HG03039 (cell line): ENCODE data around the gene CDC7.

Source experiments
- ATAC-seq: cut with Tn5 transposase; IDR thresholded peaks from one replicate; pipeline ENCODE4 v1.9.1; 2021; ENCODE audit warnings: mild to moderate bottlenecking, moderate library complexity; ENCODE audit not compliant: unreplicated experiment

CDC7 gene

DNA sequence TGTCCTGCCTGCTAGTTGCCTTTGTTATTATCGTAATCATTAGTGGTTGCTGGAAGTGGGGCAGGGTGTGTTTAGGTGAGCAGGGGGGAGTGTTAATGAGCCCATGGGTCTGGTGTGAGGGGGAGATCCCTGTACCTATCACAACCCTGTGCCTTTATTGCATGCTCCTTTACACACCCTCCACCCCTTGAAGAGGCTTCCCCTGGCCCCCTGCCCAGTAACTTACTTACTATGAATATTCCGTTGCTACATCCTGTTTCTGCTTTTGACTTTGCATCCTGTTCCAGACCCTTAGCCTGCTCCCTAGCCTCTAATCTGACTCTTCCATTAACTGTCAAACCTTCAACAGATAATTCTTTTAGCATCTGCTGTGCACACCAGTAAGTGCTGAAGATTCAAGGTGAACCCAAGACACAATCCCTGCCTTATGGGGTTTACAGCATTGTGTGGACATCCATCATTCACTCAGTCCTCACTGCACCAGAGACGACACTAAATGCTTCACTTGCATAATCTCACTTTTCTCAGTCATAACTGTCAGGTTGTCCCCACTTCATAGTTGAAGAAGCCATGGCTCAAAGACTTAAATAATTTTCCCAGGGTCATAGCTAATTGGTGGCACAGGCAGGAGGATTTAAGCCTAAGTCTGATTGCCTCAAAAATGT lies 47.9 kb downstream of the CDC7 start:
- no peak for ATAC-seq

DNA sequence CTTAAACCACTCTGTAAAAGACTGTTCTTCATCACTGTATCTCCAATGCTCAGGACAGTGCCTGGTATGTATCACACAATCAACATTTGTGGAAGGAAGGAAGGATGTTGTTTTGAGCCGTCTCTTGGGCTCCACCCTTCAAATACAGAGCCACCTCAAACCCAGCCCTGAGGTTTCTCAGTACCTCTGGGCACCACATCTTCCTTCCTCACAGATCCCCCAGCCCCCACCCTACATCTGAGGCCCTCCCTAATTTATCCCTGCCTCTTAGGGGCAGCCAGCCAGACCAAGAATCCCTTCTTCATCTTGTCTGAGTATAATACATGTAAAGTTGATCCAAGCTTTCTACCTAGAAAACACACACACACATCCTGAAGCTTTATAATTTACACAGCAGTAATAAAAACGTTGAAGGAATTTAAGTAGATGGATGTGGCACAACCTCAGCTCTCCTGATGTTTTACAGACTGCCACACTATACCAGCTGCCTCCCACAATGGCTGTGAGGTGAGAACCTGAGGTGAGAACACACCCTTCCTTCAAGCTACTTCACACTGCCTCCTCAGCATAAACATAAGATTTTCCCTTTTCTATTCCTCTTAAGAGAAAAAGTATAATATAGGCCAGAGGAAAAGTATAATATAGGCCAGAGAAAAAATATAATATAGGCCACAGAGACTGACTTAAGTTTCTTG lies 48.5 kb downstream of the CDC7 start:
- ATAC-seq = no peak

DNA sequence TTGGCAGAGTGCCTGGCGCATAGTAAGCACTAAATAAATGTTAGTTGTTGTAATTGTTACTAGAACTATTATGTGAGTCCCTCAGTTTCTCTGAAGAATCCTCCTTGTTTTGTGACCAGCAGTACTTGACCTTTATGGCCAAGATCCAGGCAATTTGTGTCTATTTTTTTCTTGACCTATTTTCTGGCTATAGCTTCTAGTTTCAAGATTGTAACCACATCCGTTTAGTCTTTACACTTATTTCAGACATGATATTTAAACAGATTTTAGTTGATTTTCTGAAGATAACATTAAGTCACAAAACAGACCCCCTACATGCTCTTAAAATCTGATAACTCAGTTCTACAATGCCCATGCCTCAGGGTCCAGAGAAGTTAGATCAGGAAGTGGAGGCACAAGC lies 50.3 kb downstream of the CDC7 start:
- no peak for ATAC-seq

DNA sequence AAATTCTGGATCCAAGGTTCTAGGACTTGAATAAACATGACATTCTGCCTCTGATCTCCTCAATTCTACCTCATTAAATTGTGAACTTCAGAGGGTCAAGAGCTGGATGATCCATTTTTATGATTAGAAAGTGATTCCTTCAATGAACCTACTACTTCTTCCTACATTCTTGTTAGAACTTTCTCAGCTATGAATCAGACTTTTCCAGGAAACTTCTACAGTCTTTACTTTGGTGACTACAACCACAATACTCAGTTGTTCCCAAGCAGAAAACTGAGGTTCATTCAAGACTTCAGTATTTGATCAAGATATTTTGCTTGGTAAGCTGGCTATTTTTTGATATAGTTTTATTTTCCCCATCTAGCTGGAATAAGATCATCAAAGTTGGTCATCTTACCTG lies 51.4 kb downstream of the CDC7 start:
- no peak for ATAC-seq

DNA sequence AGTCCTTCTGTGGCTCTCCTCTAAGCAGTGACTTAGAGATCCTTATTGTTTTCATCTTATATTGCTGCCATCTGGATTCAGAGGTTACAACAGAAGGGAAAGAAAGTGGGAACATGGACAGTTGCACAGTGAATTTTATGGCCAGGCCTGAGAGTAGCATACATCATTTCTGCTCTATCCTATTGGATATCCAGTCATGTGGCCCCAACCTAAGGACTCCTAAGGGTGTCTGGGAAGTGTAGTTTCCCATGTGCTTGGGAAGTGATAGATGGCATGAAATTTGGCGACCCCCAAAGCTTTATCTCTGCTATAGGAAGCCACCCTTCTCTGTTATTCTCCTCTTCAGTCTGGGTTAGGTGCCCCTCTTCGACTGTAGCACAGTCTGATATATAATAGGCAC lies 51.9 kb downstream of the CDC7 start:
- ATAC-seq = no peak

DNA sequence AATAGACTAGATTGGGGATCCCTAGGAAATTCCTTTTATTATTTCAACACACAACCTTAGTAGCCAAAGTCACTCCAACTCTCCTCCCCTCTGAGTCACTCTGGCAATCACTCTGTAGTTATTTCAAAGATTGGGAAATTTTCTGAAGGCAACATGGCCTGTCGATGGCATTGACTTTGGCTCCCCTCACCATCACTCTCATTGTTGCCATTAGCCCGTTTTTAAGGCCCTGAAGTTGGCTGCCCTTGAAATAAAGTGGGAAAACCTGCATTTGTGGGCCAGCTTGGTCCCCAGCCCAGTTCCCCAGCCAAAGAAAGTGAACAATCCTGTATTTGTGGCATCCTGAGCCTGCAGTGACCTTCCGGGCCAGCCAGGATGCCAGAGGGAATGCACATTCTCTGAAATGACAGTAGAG lies 52.5 kb downstream of the CDC7 start:
- no peak for ATAC-seq

DNA sequence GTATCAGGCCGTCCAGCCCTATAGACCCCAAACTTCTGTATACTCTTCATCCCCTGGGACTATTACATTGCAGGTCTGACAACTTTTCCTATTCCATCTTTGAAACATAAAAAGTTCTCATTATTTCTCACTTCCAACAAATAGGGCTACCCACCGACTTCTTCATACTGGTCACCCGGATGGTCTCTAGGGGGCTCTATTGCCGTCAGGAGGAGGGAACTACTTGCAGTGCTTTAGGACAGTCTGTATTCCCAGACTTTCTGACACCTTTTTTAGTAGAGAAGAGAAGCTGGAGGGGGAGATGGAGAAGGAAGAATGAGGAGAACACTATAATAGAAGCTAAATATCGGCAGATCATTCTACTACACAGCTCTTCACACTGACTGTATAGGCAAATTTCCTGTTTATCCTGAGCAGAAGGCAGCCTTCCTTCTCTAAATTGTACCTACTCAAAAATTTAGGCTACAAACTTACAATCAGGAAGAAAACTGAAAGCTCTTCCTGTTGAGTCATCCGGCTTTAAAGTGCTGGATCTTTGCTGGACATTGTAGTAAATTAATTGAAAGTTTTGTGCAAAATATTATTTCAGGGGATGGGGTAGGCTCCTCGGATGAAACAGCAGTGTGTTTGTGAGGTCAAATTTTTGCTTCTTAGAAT lies 54.6 kb downstream of the CDC7 start:
- ATAC-seq = no peak

DNA sequence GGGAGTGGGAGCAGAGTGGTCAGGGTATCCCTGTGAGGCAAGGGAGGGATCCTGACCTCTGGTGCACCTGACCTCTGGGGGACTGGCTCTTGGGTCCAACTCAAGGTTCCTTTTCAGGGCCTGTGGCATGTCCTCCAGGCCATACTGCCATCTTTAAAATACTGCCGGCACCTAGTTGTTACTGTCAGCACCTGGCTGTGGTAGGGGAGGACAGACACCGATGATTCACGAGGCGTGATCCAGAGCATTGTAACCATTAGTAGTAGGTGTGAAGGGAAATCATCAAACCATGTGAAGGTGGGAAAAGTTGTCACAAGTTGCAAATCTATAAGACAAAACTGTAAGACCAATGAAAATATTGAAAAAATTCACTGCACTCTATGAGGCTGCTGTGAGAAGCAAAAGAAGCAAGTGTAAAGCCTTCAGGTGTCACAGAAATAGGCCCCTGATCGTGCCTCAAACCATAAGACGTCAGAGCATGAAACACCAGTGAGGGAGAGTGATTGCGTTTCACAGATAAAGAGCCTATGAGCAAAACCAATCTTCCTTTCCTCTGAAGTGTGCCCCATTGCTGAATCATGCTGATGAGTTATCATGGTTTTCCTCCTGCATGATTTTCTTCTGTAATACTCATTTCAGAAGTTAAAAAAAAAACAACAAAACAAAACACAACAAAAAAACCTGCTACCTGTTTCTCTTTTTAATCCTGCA lies 55.3 kb downstream of the CDC7 start:
- ATAC-seq = no peak

DNA sequence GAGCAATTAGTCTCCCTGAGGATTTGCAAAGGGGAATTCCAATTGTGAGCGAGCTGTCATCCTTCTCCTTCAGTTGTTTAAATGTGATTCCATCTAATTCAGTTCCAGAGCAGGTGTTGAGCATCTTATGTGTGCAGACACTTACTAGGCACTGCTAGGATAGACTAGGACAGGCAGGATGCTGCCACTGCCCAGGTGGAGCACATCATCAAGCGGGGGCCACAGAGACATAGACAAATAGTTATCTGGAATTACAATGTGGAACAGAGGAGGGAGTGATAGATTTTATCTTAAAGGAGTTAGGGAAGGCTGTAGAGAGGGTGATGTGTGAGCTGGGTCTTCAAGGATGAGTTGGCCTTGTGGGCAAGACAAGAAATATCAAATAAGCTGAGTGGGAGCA lies 55.9 kb downstream of the CDC7 start:
- no peak for ATAC-seq

DNA sequence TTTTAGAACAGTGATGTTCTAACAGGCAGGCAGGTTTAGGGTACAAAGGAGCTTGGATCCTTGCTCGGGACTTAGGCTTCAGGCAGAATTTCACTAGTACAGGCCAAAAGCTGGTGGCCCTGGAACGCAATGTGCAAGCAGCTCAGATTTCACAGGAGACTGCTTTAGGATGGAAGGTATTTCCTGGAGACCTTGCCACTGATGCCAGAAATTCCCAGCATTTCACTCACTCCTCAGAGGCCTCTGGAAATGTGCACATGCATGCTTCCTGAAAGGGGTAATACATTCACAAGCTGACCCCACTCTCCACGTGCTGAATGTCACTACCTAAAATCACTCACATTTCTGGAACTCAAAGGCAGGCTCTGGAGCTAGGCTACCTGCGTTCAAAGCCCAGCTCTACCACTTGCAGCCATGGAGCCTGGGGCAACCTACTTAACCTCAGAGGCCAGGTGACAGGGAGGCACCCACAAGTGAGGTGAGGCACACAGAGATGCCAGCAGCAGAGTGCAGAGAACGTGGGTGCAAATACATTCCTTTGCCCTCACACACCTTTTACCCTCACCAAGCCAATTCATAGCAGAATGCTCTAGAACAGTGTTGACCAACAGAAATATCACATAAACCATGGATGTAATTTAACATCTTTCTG lies 56.5 kb downstream of the CDC7 start:
- ATAC-seq = no peak

DNA sequence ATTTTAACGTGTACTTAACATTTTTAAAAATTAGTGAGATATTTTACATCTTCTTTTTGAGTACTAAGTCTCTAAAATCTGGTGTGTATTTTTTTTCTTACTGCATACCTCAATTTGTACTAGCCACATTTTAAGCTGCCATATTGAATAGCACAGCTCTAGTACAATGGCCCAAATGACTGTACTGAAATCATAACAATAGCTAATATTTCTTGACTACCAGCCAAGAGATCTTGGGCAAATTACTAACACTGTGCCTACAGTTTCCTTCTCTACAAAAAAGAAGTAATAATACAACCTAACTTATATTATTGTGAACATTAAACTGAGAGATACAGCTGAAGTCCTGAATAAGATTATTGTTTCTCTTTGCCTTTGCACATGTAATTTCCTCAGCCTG lies 57.2 kb downstream of the CDC7 start:
- ATAC-seq = no peak

DNA sequence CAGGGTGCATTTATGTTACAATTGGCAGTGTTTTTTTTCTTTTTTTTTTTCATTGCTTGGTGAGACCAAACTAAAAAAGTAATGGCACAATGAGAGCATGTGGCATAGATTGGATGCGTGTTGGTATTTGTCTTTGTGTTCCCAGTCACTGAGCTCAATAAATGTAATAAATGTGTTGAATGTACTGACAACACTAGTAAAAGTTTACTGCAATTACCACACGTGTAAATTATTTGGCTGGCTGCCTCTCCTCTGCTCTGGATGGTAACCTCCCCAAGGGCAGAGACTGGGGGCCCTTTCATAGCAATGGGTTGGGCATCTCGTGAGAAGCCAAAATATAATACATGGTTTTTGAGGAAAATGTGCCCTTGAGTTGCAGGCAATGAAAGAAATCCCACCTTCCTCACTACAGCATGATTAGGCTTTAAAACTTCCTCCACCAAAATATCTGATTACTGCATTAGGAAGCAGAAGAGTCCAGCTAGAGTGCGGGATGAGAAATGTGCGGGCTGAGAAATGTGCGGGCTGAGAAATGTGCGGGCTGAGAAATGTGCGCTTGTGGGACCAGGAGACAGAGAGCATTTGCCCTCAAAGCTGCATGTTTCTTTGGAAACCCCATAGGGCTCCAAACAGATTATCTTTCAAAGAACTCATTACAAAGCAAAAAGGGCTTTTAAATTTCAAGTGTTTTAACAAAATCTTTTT lies 58.5 kb downstream of the CDC7 start:
- no peak for ATAC-seq

DNA sequence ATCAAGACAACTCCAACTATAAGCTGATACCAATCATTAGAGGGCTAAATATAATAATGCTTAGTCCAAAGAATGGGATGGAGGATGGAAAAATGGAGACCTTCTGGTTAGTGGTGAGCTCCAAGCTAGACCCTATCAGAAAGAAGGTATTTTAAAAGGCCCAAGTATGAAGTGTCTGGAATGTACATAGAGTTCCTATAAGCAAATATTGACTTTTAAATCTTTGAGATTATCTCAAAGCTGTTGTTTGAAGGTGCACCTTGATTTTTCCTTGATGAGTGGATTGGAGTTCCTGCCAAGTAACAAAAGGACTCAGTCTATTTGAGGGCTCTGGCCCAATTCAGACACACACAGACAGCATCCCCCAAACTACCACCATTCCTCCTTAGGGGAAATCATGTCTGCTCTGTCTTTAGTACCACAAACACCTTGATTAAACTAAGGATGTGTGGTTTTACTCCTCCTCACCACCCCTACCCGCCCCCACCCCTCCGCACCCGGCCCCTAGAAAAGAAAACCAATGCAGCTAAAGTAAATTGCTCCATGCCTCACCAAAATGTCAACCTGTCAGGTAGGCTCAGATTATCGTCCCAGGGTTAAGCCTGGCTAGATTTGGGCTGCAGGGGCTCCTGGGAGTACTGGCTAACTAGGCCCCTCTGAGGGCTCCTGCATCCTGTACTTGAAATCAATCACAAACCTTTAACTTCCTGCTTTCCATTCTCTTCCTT lies 59.4 kb downstream of the CDC7 start:
- ATAC-seq = no peak

DNA sequence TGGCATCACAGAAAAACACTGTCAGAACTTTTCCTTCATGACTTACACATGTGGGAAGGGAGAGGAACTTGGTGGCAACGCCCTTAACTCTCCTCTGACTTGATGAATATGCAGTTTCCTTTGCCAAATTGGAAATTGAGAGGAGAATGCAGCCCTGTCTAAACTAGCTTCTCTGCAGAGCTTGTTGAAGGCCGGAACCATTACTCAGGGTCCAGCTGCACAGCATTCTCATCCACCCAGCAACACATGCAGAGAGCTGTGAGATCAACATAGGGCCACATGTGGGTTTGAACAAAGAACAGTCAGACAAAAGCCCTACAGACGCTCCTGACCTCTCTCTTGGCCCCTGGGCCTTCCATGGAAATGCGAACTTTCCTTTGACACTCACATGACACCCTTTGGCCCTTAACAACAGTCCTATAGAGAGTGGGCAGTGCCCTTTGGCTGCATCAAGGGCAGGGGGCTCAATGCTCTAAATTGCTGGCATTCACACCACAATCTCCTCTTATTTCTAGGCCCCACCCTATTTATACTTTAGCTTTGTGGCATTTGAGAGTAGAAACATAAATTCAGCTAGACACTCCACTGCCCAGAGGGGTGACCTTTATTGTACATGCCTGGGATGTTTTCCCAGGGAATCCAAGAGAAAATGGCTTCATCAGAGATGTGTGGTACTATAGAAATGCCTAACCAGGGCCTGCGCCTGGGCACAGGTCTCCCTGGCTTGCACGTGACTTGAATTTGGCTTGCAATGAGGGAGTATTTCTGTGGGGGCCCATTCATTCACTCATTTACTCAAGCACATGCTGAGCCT lies 64.4 kb downstream of the CDC7 start:
- no peak for ATAC-seq

DNA sequence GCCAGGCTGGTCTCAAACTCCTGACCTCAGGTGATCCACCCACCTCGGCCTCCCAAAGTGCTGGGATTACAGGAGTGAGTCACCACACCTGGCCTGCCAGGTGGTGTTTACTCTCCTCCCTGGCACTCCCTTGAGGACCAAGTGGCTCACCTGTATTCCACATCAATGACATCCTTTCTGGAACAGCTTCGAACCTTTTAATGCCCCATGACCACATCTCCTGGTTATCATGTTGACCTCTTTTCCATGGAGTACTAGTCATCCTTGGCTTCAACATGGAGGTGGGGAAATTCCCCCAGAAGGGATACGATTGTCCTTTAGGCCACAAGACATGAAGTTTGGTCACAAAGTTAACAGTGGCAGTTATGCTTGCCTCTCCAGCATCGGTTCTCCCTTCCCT lies 66.9 kb downstream of the CDC7 start:
- ATAC-seq = no peak

DNA sequence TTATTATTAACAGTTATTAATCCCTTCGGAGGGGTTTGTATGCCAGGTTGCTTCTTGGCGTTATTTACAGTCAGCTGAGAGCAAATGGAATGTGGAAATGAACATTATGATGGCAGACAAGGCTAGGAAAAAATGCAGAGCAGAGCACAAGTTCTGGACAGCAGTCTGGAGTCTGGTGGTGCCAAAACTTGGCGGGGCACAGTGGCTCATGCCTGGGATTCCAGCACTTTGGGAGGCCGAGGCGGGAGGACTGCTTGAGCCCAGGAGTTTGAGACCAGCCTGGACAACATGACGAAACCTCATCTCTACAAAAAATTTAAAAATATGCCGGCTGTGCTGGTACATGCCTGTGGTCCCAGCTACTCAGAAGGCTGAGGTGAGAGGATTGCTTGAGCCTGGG lies 67.6 kb downstream of the CDC7 start:
- ATAC-seq = no peak

DNA sequence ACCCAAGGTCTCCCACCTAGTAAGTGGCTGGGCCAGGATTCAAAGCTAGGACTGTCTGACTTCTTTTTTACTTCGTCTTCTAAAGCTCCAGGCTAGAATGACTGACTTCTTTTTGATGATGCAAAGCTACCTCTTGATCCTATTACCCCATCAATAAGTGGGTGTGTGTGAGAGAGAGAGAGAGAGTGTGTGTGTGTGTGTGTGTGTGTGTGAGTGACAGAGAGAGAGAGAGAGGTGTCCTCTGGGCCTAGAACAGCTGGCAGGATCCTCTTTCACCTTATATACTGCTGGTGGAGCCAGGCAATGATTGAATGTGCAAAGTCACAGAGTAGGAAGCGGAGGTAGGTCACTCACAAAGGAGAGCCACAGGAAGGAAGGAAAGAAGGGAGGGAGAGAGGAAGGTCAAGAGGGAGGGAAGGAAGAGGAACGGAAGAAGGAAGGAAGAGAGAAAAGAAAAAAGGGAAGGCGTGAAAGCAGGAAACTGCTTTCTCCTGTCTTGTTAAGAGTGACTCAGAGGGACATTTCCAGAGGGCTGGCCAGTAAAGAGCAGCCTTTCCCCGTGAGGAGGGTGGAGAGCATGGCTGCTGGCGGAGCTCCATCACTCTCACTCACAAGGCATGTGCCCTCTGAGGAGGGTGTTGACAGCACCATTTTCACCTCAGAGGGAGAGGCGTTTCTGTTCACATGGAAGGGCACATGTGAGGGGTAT lies 68.9 kb downstream of the CDC7 start:
- ATAC-seq = no peak

DNA sequence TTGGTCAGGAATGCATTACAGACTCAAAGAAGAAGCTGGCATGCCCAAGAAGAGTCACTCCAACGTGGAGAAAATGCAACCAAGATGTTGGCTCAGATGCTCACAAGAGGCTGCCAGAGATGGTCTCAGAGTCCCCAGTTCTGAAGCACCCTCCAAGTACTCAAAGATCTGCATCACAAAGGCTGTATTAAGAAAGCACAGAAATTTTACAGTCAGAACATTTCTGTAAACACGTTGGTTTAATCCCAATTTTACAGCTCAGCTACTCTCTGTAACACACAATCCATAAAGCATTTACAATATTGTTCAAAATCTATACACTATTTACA lies 69.4 kb downstream of the CDC7 start:
- ATAC-seq = no peak

DNA sequence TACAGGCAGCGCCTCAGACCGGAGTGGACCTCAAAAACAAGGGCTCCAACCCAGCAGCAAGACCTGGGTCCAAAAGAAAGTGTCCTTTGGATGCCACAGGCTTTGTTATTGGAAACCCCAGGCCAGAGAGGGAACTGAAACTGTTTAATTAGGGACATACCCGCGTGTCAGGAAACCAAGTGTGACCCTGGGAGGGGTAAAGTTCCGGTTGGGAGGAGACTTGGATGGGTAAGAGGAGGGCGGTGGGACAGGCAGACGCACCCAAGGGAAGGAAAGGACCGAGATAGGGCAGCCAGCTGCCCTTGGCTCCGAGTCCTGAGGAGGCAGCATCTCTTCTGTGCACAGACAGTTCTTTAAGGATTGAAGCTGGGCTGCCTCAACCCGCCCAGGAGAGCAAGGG lies 71.4 kb downstream of the CDC7 start:
- ATAC-seq = peak; percentile 80
